ENCODE data around the gene DHX35.

DNA sequence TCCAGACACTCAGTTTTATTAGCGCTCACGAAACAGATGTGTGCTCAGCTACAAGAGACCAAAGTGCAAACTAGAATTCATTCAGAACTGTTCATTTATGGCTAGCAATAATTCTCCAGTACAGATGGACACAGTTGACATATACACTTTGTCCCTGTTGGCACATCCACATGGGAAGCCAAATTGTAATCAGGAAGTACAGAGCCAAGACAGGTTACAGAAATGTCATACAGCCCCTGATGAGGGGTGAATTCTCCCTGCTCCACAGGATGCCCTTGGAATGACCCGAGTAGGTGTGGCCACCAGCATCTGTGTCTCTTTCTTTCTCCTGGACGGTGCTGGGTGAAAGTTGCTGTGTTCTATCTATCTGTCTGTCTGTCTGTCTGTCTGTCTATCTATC, 7.6 kb downstream of the DHX35 start:
- TF ChIP-seq EZH2 (IDR thresholded peaks at IDR 0.05; ENCODE audit: borderline replicate concordance, low read depth, low read length, severe bottlenecking), result no peak
- TF ChIP-seq, protein P1, sequence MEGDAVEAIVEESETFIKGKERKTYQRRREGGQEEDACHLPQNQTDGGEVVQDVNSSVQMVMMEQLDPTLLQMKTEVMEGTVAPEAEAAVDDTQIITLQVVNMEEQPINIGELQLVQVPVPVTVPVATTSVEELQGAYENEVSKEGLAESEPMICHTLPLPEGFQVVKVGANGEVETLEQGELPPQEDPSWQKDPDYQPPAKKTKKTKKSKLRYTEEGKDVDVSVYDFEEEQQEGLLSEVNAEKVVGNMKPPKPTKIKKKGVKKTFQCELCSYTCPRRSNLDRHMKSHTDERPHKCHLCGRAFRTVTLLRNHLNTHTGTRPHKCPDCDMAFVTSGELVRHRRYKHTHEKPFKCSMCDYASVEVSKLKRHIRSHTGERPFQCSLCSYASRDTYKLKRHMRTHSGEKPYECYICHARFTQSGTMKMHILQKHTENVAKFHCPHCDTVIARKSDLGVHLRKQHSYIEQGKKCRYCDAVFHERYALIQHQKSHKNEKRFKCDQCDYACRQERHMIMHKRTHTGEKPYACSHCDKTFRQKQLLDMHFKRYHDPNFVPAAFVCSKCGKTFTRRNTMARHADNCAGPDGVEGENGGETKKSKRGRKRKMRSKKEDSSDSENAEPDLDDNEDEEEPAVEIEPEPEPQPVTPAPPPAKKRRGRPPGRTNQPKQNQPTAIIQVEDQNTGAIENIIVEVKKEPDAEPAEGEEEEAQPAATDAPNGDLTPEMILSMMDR (IDR thresholded peaks at IDR 0.05; ENCODE audit: borderline replicate concordance, extremely low read depth, low read length, poor library complexity, severe bottlenecking), result no peak

Data from DND-41 (cell line).